Fibroblast of the conjunctiva (primary cell): Measurements from ENCODE around the gene MTARC1.

Source experiments
- DNase-seq: peaks from one replicate; pipeline ENCODE4 v3.0.0-alpha.2; 2010; ENCODE audit warnings: low read depth

MTARC1 gene

DNA sequence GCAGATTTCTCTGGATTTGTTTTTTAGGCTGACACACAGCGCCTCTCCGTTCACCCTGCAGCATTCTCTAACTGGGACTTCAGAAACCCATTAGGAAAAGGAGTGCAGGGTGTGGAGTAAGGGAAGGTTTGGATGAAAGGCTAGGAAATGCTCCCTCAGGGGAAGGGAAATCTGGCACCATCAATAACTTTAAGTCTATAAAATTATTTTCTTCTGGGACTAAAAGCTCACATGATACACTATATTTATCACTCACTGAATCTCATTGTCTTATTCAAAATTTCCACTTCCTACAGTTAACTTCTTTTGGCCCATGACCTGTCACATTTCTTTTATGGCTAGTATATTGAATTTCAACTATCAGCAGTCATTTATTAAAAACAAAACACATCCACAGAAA, 46.7 kb downstream of the MTARC1 start:
- DNase-seq, result no peak

DNA sequence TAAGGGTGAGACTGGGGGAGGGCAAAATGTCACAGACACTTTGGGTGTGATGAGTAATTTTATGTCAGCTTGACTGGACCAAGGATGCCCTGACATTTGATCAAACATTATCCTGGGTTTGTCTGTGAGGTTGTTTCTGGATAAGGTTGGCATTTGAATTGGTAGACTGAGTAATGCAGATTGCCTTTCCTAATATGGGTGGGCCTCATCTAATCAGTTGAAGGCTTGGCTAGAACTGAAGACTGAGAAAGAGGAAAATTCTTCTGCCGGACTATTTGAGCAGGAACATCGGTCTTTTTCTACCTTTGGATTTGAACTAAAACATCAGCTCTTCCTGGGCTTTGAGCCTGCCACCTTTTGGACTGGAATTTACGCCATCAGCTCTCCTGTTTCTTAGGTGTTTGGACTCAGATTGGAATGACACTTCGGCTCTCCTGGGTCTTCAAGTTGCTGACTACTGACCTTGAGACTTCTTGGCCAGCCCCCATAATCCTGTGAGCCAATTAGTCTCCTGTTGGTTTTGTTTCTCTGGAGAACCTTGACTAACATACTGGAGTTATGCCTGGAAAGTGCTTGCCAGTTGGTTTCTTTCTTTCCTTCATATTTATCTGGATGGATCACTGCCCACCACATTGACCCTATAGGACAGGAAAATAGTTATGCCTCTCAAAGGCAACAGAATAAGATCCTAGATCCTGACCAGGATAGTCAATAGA, 47.6 kb downstream of the MTARC1 start:
- DNase-seq, result no peak
